HL-60 (cell line): ENCODE measurements around the gene PLAAT3.
"Not testable (repeated sequence)": the region's sequence is repeated elsewhere in the genome, so short reads cannot be mapped to it uniquely, and the experiment has no call there.

Experiments
- DNase-seq, 2 experiments: peaks; one replicate each; pipeline ENCODE4 v3.0.0-alpha.2; 2010 to 2020; ENCODE audit warnings: low read depth in 1 of 2, low spot score in 1 of 2
- H3K27ac ChIP-seq: fragments of 250-450 bp; sonication (Bioruptor Pico); replicated peaks from 2 replicates; pipeline ENCODE4 v1.5.1; 2020; ENCODE audit warnings: mild to moderate bottlenecking, moderate library complexity
- H3K27me3 ChIP-seq: fragments of 250-450 bp; sonication (Bioruptor Pico); 2 replicates; pipeline ENCODE4 v1.5.1; 2021; ENCODE audit warnings: mild to moderate bottlenecking, moderate library complexity; ENCODE audit not compliant: insufficient read depth, poor library complexity, severe bottlenecking
- H3K4me3 ChIP-seq: replicated peaks from 2 replicates; pipeline ENCODE4 v1.5.1; 2011; ENCODE audit warnings: mild to moderate bottlenecking, control low read depth, low read length; ENCODE audit not compliant: insufficient read depth
- CTCF ChIP-seq: IDR thresholded peaks from one replicate; pipeline ENCODE4 v1.5.1; 2011; ENCODE audit warnings: low read length, control low read depth, inconsistent platforms; ENCODE audit not compliant: insufficient read depth
- GABPA ChIP-seq: IDR thresholded peaks from 2 replicates; pipeline ENCODE4 v1.6.1; 2012; ENCODE audit warnings: low read depth
- POLR2AphosphoS5 ChIP-seq: IDR thresholded peaks from 2 replicates; pipeline ENCODE4 v1.6.1; 2012; ENCODE audit warnings: low read depth
- SPI1 ChIP-seq: IDR thresholded peaks from 2 replicates; pipeline ENCODE4 v1.6.1; 2012; ENCODE audit warnings: low read depth, mild to moderate bottlenecking, borderline replicate concordance
- TF ChIP-seq, protein P1 (sequence below): IDR thresholded peaks from 2 replicates; pipeline ENCODE4 v1.6.1; 2012; ENCODE audit warnings: low read depth; ENCODE audit not compliant: insufficient replicate concordance

Gene PLAAT3

DNA sequence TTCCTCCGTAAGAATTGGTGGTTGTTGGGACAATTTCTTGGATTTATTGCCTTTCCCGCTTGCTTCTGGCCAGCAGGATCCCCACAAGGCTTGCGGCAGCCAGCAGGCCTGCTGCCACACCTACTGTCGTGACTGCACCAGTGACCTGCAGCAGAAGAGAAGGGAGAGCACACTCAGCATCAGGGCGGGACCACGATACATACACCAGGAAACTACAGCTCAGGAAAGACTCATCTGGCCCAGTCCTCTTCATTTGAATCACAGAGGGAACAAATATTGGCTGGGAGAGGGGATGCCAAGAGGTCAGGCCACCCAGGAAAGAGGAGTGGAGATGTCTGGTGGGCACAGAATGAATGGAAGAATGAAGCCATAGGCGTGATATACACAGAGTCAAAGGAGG is 61.3 kb downstream of the PLAAT3 start:
- Histone ChIP-seq H3K27ac (no peak overlapping the region), H3K4me3 (no peak overlapping the region), H3K27me3 (no peaks in the 10 kb centered on the region)
- DNase-seq: no peak
- no peak for TF ChIP-seq POLR2AphosphoS5
- no peak for TF ChIP-seq GABPA
- TF ChIP-seq, protein P1, sequence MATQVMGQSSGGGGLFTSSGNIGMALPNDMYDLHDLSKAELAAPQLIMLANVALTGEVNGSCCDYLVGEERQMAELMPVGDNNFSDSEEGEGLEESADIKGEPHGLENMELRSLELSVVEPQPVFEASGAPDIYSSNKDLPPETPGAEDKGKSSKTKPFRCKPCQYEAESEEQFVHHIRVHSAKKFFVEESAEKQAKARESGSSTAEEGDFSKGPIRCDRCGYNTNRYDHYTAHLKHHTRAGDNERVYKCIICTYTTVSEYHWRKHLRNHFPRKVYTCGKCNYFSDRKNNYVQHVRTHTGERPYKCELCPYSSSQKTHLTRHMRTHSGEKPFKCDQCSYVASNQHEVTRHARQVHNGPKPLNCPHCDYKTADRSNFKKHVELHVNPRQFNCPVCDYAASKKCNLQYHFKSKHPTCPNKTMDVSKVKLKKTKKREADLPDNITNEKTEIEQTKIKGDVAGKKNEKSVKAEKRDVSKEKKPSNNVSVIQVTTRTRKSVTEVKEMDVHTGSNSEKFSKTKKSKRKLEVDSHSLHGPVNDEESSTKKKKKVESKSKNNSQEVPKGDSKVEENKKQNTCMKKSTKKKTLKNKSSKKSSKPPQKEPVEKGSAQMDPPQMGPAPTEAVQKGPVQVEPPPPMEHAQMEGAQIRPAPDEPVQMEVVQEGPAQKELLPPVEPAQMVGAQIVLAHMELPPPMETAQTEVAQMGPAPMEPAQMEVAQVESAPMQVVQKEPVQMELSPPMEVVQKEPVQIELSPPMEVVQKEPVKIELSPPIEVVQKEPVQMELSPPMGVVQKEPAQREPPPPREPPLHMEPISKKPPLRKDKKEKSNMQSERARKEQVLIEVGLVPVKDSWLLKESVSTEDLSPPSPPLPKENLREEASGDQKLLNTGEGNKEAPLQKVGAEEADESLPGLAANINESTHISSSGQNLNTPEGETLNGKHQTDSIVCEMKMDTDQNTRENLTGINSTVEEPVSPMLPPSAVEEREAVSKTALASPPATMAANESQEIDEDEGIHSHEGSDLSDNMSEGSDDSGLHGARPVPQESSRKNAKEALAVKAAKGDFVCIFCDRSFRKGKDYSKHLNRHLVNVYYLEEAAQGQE: no peak
- TF ChIP-seq CTCF: no peak
- no peak for TF ChIP-seq SPI1

DNA sequence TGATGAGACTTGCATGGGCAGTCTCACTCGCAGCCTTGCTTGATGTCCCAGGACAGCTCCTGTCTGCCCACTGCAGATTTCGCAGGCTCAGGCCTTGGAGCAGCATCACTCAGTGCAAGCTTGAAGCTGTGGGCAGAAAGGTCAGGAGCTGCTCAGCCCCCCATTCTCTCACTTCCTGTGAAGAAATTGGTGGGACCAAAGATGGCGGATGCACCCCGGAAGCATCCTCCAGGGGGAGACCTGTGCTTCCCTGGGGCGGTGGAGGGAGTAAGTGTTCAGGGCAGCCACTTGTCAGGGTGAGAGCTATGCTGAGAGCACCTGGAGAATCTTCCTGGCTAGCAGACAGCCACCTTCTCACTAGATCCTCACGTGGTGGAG is 62.4 kb downstream of the PLAAT3 start:
- TF ChIP-seq, protein P1: no peak
- H3K27ac ChIP-seq: no peak overlapping the region
- DNase-seq: no peak
- H3K27me3 ChIP-seq: no peaks in the 10 kb centered on the region
- no peak overlapping the region for H3K4me3 ChIP-seq

DNA sequence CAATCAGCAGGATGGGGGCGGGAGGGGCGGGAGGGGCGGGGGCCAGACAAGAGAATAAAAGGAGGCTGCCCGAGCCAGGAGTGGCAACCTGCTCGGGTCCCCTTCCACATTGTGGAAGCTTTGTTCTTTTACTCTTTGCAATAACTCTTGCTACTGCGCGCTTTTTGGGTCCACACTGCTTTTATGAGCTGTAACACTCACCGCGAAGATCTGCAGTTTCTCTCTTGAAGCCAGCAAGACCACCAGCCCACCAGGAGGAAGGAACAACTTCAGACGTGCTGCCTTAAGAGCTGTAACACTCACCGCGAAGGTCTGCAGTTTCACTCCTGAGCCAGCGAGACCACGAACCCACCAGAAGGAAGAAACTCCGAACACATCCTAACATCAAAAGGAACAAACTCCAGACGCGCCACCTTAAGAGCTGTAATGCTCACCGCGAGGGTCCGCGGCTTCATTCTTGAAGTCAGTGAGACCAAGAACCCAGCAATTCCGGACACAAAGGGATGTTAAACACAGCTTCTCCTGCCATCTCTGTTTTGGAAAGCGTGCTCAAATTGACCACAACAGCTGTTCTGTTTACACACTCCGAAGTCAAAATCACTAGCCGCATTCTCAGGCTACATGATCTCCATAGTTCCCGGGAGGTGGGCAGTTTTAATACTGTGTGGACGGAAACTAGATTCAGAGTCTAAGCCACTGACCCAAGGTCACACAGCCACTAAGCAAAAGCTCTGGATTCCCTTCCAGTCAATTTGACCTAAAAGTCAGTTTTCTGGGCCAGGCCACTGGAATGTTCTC is 62.9 kb downstream of the PLAAT3 start:
- Histone ChIP-seq H3K27ac (no peak overlapping the region), H3K27me3 (no peaks in the 10 kb centered on the region), H3K4me3 (no peak overlapping the region)
- no peak for DNase-seq
- TF ChIP-seq GABPA (no peak), CTCF (no peak), SPI1 (no peak), POLR2AphosphoS5 (no peak)
- TF ChIP-seq, protein P1: no peak

- not testable (repeated sequence) for DNase-seq, H3K27me3 ChIP-seq, H3K4me3 ChIP-seq, H3K27ac ChIP-seq
Observed at GRCh38 chr11:63550156-63550700, 64.0 kb downstream of the PLAAT3 start.
